ENCODE measurements around the gene AKAP4. TPM values are rescaled to one million over a fixed set of nuclear protein-coding genes. Genes with fewer than 3 reads are reported as not detected.

The AKAP4 gene
- total RNA-seq, 1 donor from 2014 or later, result not detected

DNA sequence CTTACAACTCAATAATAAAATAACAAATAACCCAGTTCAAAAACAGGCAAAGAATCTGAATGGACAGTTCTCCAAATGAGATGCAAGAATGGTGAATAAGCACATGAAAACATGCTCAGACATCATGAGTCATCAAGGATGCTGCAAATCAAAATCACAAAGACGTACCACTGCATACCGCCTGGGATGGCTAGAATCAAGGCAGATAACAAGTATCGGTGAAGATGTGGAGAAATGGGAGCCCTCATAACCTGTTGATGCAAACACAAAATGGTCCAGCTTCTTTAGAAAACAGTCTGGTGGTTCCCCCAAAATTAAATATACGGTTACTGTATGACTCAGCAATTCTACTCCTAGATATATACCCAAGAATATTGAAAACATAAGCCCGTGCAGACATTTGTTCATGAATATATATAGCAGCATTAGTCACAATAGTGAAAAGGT, 32.5 kb downstream of the AKAP4 start:
- Histone ChIP-seq H2AFZ (replicated peaks) (no peak overlapping the region), H4K20me1 (ENCODE audit: low read depth) (no peaks in the 10 kb centered on the region), H3K9me3 (ENCODE audit: low read depth) (no peaks in the 10 kb centered on the region), H3K4me2 (no peak overlapping the region), H3F3A (ENCODE audit: low read depth) (no peaks in the 10 kb centered on the region), H3K9ac (no peak overlapping the region), H3K27me3 (no peaks in the 10 kb centered on the region), H3K36me3 (no peaks in the 10 kb centered on the region), H3K4me3 (no peak overlapping the region), H3K4me1 (no peaks in the 10 kb centered on the region), H3K79me2 (ENCODE audit: low read depth) (no peaks in the 10 kb centered on the region), H3K27ac (no peak overlapping the region)
- TF ChIP-seq EZH2phosphoT487 (IDR thresholded peaks at IDR 0.05) (no peak), EZH2 (IDR thresholded peaks at IDR 0.05) (no peak), CTCF (IDR thresholded peaks at IDR 0.05) (no peak)
- no peaks in the 10 kb centered on the region for H3K4me1 Mint-ChIP-seq
- no peak overlapping the region for H3K27ac Mint-ChIP-seq
- DNase-seq (ENCODE audit: low spot score), result no peak
- H3K36me3 Mint-ChIP-seq, result no peaks in the 10 kb centered on the region
- no peaks in the 10 kb centered on the region for H3K27me3 Mint-ChIP-seq (ENCODE audit: insufficient read depth, low read depth)
- peaks cover 2% of the 10 kb centered on the region for H3K9me3 Mint-ChIP-seq
- no peak overlapping the region for H3K4me3 Mint-ChIP-seq

GRCh38 chrX:50167366-50167765, 33.4 kb downstream of the AKAP4 start:
- H3K4me1 ChIP-seq, result no peaks in the 10 kb centered on the region
- H3K79me2 ChIP-seq (ENCODE audit: low read depth), result no peaks in the 10 kb centered on the region
- no peaks in the 10 kb centered on the region for H3K36me3 Mint-ChIP-seq
- H3K9me3 ChIP-seq (ENCODE audit: low read depth), result no peaks in the 10 kb centered on the region
- no peaks in the 10 kb centered on the region for H3F3A ChIP-seq (ENCODE audit: low read depth)
- no peaks in the 10 kb centered on the region for H4K20me1 ChIP-seq (ENCODE audit: low read depth)
- H3K9ac ChIP-seq, result no peak overlapping the region
- no peak overlapping the region for H3K4me2 ChIP-seq
- peaks cover 2% of the 10 kb centered on the region for H3K9me3 Mint-ChIP-seq
- H3K36me3 ChIP-seq, result no peaks in the 10 kb centered on the region
- TF ChIP-seq CTCF (IDR thresholded peaks at IDR 0.05) (no peak), EZH2 (IDR thresholded peaks at IDR 0.05) (no peak), EZH2phosphoT487 (IDR thresholded peaks at IDR 0.05) (no peak)
- no peak for DNase-seq (ENCODE audit: low spot score)
- H3K4me3 Mint-ChIP-seq, result no peak overlapping the region
- H3K4me3 ChIP-seq, result no peak overlapping the region
- no peak overlapping the region for H3K27ac ChIP-seq
- H2AFZ ChIP-seq (replicated peaks), result no peak overlapping the region
- no peaks in the 10 kb centered on the region for H3K27me3 Mint-ChIP-seq (ENCODE audit: insufficient read depth, low read depth)
- no peaks in the 10 kb centered on the region for H3K4me1 Mint-ChIP-seq
- no peak overlapping the region for H3K27ac Mint-ChIP-seq
- H3K27me3 ChIP-seq, result no peaks in the 10 kb centered on the region

- Histone ChIP-seq H3K4me1 (no peaks in the 10 kb centered on the region), H3K79me2 (ENCODE audit: low read depth) (no peaks in the 10 kb centered on the region), H3K27ac (no peak overlapping the region), H3K9me3 (ENCODE audit: low read depth) (no peaks in the 10 kb centered on the region), H3F3A (ENCODE audit: low read depth) (no peaks in the 10 kb centered on the region), H3K9ac (no peak overlapping the region), H3K27me3 (no peaks in the 10 kb centered on the region), H4K20me1 (ENCODE audit: low read depth) (no peaks in the 10 kb centered on the region), H2AFZ (replicated peaks) (no peak overlapping the region), H3K4me3 (no peak overlapping the region), H3K4me2 (no peak overlapping the region), H3K36me3 (no peaks in the 10 kb centered on the region)
- Mint-ChIP-seq H3K27me3 (ENCODE audit: insufficient read depth, low read depth) (no peaks in the 10 kb centered on the region), H3K27ac (no peak overlapping the region), H3K4me3 (no peak overlapping the region), H3K36me3 (no peaks in the 10 kb centered on the region), H3K9me3 (peaks cover 3% of the 10 kb centered on the region), H3K4me1 (no peaks in the 10 kb centered on the region)
- no peak for TF ChIP-seq CTCF (IDR thresholded peaks at IDR 0.05)
- no peak for TF ChIP-seq EZH2 (IDR thresholded peaks at IDR 0.05)
- no peak for TF ChIP-seq EZH2phosphoT487 (IDR thresholded peaks at IDR 0.05)
- no peak for DNase-seq (ENCODE audit: low spot score)
Observed at GRCh38 chrX:50165727-50166126, 35.1 kb downstream of the AKAP4 start.

All from neural progenitor cell (in vitro differentiated cells).